Ishikawa (cell line): ENCODE measurements around the gene DNAJC18.

ENCODE experiments used
- CEBPB ChIP-seq: IDR thresholded peaks from 2 replicates; pipeline ENCODE4 v1.6.1; 2012
- CREB1 ChIP-seq: IDR thresholded peaks from 2 replicates; pipeline ENCODE4 v1.6.1; 2012; ENCODE audit warnings: low read depth
- EGR1 ChIP-seq: IDR thresholded peaks from 2 replicates; pipeline ENCODE4 v1.6.1; 2012
- EP300 ChIP-seq: IDR thresholded peaks from 2 replicates; pipeline ENCODE4 v1.6.1; 2012; ENCODE audit warnings: borderline replicate concordance
- NFIC ChIP-seq: IDR thresholded peaks from 2 replicates; pipeline ENCODE4 v1.6.1; 2012
- REST ChIP-seq: IDR thresholded peaks from 2 replicates; pipeline ENCODE4 v1.6.1; 2012; ENCODE audit warnings: low read depth, mild to moderate bottlenecking
- TAF1 ChIP-seq: IDR thresholded peaks from 2 replicates; pipeline ENCODE4 v1.6.1; 2012; ENCODE audit warnings: low read depth, mild to moderate bottlenecking
- TCF12 ChIP-seq: IDR thresholded peaks from 2 replicates; pipeline ENCODE4 v1.6.1; 2012; ENCODE audit warnings: low read depth
- TEAD4 ChIP-seq: IDR thresholded peaks from 2 replicates; pipeline ENCODE4 v1.6.1; 2012
- USF1 ChIP-seq: IDR thresholded peaks from 2 replicates; pipeline ENCODE4 v1.6.1; 2012
- YY1 ChIP-seq: IDR thresholded peaks from 2 replicates; pipeline ENCODE4 v1.6.1; 2012; ENCODE audit warnings: low read depth
- ZBTB7A ChIP-seq: IDR thresholded peaks from 2 replicates; pipeline ENCODE4 v1.6.1; 2012; ENCODE audit warnings: low read depth

GRCh38 chr5:139376364-139376763, 63.0 kb downstream of the DNAJC18 start:
- no peak for TF ChIP-seq EP300
- TF ChIP-seq TAF1, result no peak
- TF ChIP-seq USF1, result no peak
- no peak for TF ChIP-seq NFIC
- no peak for TF ChIP-seq CEBPB
- TF ChIP-seq CREB1, result no peak
- TF ChIP-seq TCF12, result no peak
- TF ChIP-seq YY1, result no peak
- no peak for TF ChIP-seq TEAD4
- TF ChIP-seq REST, result no peak
- no peak for TF ChIP-seq EGR1
- no peak for TF ChIP-seq ZBTB7A
